ENCODE data around the gene CRYGS. TPM values are rescaled to one million over a fixed set of nuclear protein-coding genes. Genes with fewer than 3 reads are reported as not detected.
"Not testable (repeated sequence)": the region's sequence is repeated elsewhere in the genome, so short reads cannot be mapped to it uniquely, and the experiment has no call there.

CRYGS gene
- total RNA-seq, 4 donors from 2014 or later: 0.42 to 2.3 (median 1.3) TPM

GRCh38 chr3:186502966-186503712 is 41.0 kb downstream of the CRYGS start:
- intact Hi-C loops (cut with DNase I; ENCODE audit: low total_unique reads): no loop called here
- WGBS, 2 donors: 66 to 71% methylated on average over 6 of the region's 6 CpGs
- TF ChIP-seq POLR2A (IDR thresholded peaks at IDR 0.05) (no peak), CTCF (IDR thresholded peaks at IDR 0.05) (no peak)

GRCh38 chr3:186502138-186502948 is 41.8 kb downstream of the CRYGS start:
- 35 to 53% methylated on average over 5 of the region's 5 CpGs for WGBS, 2 donors
- H3K4me3 ChIP-seq (ENCODE audit: low read depth, poor library complexity, severe bottlenecking): no peak overlapping the region
- intact Hi-C loops (cut with DNase I; ENCODE audit: low total_unique reads): no loop called here
- DNase-seq (ENCODE audit: low spot score in 2 of 2): no peak
- TF ChIP-seq CTCF (IDR thresholded peaks at IDR 0.05): no peak
- TF ChIP-seq POLR2A (IDR thresholded peaks at IDR 0.05): no peak

More at GRCh38 chr3:186502966-186503712, 41.0 kb downstream of the CRYGS start:
- no peak overlapping the region for H3K4me3 ChIP-seq (ENCODE audit: low read depth, poor library complexity, severe bottlenecking)
- DNase-seq (ENCODE audit: low spot score in 2 of 2): no peak

- 71 to 73% methylated on average over 3 of the region's 3 CpGs for WGBS, 2 donors
- H3K4me3 ChIP-seq (ENCODE audit: low read depth, poor library complexity, severe bottlenecking); DNase-seq (ENCODE audit: low spot score in 2 of 2); intact Hi-C loops (cut with DNase I; ENCODE audit: low total_unique reads): not testable (repeated sequence)
These were observed 44.2 kb downstream of the CRYGS start for GRCh38 chr3:186499949-186500348.

GRCh38 chr3:186498022-186498421 is 46.2 kb downstream of the CRYGS start:
- DNase-seq (ENCODE audit: low spot score in 2 of 2); intact Hi-C loops (cut with DNase I; ENCODE audit: low total_unique reads); H3K4me3 ChIP-seq (ENCODE audit: low read depth, poor library complexity, severe bottlenecking): not testable (repeated sequence)
- 90 to 97% methylated on average over 2 of the region's 2 CpGs for WGBS, 2 donors

GRCh38 chr3:186497608-186498007 is 46.6 kb downstream of the CRYGS start:
- DNase-seq (ENCODE audit: low spot score in 2 of 2): no peak
- 85 to 88% methylated on average over 3 to 4 of the region's 4 CpGs for WGBS, 2 donors
- intact Hi-C loops (cut with DNase I; ENCODE audit: low total_unique reads): no loop called here
- no peak overlapping the region for H3K4me3 ChIP-seq (ENCODE audit: low read depth, poor library complexity, severe bottlenecking)
- TF ChIP-seq POLR2A (IDR thresholded peaks at IDR 0.05): no peak
- no peak for TF ChIP-seq CTCF (IDR thresholded peaks at IDR 0.05)

- DNase-seq (ENCODE audit: low spot score in 2 of 2): no peak
- no peak overlapping the region for H3K4me3 ChIP-seq (ENCODE audit: low read depth, poor library complexity, severe bottlenecking)
- TF ChIP-seq CTCF (IDR thresholded peaks at IDR 0.05) (no peak), POLR2A (IDR thresholded peaks at IDR 0.05) (no peak)
- intact Hi-C loops (cut with DNase I; ENCODE audit: low total_unique reads): no loop called here
These were observed 47.5 kb downstream of the CRYGS start for GRCh38 chr3:186496635-186497034.
